Stimulated activated CD4-positive, alpha-beta T cell treated with anti-CD3 and anti-CD28 coated beads, Interleukin-4, amount 100 ng/mL, for 24 hours (primary cell): ENCODE results near the gene EIF4EBP3.

ENCODE experiments used
- DNase-seq: peaks from one replicate; pipeline ENCODE4 v3.0.0-alpha.2; 2020

Gene EIF4EBP3

DNA sequence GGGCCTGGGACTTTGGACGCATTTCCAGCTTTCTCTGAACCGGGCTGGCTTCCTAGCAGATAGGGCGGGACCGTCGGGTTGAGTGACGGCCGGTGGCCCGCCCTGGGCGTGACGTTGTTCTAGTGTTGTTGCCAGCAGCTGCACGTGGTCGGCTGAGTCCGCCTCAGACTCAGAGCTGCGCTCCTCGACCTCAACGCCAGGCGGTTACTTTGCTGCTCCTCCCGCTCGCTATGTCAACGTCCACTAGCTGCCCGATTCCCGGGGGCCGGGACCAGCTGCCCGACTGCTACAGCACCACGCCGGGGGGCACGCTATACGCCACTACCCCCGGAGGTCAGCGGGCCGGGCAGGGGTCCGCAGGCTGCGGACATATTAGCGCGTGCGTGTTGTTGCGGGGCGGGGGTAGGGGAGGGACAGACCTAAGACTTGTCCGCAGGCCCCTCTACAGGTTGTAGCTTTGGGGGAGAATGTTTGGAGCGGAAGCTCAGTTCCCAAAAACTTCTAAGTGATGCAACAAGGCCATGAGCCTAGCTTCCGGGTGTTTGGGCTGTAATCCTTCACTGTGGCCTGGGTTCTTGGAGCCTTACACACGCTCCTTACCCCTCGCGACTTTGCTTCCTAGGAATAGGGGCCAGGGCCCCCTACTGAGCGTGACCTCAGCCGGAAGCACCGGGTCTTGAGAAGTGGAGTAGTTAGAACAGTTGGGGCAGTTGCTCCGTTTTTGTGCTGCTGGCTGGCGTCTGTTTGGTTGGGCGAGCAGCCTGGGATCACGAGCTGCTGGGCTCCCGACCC is at the start of gene EIF4EBP3:
Gene EIF4EBP3, plus strand, starts transcription at position 155 of the 792 bp plus-strand sequence. Its CDS starts 76 bp downstream, at position 231.
- peak; percentile 88 for DNase-seq

DNA sequence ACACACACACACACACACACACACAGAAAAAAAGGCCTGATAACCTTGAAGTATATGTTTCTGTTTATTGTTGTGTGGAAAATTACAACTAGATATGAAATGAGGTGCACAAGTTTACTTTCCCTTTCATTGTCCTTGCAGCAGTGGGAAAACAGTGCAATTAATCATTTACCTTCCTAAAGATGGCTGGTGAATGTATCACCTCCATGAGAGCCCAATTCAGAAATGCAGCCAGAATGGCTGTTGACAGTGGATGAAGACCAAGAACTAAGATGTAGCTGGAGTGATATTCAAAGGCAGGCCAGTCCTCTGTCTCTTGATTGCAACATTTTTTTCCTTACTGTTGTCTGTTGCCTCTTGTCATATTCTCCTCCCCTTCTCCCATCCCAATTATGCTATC is 49.6 kb upstream of the EIF4EBP3 start:
- no peak for DNase-seq

DNA sequence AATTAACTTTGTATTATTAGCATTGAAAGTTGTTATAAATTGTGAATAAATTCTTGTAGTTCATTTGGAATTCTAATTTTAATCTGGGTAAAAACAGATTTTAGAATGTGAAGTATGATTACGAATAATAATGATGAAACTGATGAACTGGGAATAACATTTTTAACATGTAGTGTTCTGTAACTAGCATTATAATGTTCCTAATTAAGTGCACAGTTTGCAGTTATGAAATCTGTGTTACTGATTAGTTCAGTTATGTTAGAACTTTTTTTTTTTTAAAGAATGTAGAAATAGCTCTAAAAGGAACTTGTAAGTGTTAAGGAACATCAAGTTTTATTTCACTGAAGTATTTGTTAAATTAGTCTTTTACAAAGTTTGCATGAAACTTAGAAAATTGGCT is 48.9 kb upstream of the EIF4EBP3 start:
- no peak for DNase-seq

DNA sequence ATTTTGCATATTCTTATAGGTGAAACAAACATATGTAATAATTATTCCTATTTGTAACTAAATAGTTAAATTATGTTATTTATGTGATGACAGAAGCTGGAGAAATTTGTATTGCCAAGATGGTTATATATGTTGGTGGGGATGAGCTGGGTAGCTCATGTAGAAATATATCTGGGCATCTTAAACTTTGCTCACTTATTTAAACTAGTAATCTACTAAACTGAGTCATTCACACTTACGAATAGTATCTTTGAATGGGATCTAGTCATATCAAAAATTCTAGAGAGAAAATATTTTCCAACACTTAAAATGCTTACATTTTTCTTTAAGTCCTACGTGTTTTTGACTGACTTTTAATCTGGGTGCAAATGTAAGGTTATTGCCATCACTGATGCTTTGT is 44.6 kb upstream of the EIF4EBP3 start:
- DNase-seq, result no peak

DNA sequence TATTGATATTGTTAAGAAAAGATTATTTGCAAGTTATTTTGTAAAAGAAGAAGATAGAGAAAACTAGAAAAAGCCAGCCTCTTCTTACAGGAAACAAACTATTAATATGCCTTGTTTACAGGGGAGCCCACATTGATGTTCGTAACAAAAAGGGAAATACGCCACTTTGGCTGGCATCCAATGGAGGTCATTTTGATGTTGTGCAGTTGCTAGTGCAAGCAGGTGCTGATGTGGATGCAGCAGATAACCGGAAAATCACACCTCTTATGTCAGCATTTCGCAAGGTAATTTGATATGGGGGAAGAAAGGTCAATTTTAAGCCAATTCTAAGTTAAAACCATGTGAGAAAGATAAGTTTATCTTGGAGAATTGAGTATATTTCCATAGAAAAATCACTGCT is 37.6 kb upstream of the EIF4EBP3 start:
- no peak for DNase-seq

DNA sequence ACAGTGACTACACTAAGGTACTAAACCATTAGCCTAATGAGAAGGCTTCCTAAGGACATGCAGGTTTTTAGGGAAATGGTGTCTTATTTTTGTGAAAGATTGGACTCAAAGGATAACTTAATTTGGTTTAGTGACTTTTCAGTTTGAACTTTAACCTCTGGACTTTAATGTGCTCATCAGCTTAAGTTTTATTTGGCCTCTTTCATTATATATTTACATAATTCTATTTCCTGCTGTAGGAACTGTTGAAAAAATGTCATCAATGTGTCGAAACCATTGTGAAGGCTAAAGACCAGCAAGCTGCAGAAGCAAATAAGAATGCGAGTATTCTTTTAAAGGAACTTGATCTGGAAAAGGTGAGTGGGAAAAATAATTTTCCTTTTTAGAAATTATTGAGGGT is 34.3 kb upstream of the EIF4EBP3 start:
- DNase-seq, result no peak

DNA sequence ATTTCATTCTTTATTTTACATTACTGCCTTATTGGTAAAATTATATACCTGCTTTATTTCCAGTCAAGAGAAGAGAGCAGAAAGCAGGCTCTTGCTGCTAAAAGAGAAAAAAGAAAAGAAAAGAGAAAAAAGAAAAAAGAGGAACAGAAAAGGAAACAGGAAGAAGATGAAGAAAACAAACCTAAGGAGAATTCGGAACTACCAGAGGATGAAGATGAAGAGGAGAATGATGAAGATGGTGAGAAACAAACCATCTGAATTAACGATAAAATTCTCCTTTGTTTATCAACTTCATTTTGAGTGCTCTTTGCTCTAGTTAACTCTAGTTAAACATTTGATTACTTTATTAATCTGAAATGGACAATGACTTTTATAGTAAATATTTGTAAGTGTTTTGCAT is 23.5 kb upstream of the EIF4EBP3 start:
- no peak for DNase-seq

DNA sequence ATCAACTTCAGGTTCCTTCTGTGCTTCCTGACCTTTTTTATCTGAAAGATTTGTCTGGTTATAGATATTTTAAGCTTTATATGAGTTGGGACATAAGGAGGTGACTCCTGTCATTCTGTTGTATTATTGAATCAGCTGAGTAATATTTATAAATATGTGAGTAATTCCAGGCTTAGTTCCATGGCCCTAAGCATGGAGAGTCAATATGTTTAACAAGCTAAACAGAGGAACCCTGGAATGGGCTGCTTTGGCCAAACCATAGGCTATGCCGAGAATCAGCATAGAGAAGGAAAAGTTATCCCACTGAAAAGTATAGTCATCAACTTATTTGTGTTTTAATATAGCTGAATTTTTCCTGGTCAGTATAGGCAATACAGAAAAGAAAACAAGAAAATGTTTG is 7.2 kb upstream of the EIF4EBP3 start:
- no peak for DNase-seq

DNA sequence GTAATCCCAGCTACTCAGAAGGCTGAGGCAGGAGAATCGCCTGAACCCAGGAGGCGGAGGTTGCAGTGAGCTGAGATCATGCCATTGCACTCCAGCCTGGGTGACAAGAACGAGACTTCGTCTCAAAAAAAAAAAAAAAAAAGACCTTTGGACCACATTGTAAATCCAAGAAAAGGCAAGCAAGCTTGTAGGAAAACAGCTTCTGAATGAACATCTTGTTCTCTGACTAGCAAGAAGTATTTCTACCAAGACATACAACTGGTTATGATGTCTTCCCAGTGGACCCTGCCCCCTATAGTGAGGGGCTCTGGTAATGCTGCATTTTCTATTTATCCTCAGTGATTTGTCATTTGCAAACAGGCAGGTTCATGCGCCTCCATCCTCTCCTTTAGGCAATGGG is 4.5 kb upstream of the EIF4EBP3 start:
- no peak for DNase-seq

DNA sequence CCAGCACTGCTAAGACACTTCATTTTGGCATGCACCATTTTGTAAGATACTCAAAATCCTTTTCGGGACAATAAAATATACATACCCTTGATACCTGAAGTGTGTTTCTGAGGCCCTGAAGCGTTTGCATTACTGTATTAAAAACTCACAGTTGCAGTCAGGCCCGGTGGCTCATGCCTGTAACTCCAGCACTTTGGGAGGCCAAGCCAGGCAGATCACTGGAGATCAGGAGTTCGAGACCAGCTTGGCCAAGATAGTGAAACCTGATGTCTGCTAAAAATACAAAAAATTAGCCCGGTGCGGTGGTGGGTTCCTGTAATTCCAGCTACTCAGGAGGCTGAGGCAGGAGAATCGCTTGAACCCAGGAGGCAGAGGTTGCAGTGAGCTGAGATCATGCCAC is 2.5 kb upstream of the EIF4EBP3 start:
- no peak for DNase-seq

DNA sequence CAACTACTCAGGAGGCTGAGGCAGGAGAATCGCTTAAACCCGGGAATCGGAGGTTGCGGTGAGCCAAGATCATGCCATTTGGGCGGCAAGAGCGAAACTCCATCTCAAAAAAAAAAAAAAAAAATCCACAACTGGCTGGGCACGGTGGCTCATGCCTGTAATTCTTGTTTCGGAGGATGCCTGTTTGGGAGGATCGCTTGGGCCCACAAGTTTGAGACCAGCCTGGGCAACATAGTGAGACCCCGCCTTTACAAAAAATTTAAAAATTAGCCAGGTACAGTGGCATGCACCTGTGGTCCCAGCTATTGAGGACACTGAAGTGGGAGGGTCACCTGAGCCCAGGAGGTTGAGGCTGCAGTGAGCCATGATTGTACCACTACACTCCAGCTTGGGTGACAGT is 1.9 kb upstream of the EIF4EBP3 start:
- no peak for DNase-seq

DNA sequence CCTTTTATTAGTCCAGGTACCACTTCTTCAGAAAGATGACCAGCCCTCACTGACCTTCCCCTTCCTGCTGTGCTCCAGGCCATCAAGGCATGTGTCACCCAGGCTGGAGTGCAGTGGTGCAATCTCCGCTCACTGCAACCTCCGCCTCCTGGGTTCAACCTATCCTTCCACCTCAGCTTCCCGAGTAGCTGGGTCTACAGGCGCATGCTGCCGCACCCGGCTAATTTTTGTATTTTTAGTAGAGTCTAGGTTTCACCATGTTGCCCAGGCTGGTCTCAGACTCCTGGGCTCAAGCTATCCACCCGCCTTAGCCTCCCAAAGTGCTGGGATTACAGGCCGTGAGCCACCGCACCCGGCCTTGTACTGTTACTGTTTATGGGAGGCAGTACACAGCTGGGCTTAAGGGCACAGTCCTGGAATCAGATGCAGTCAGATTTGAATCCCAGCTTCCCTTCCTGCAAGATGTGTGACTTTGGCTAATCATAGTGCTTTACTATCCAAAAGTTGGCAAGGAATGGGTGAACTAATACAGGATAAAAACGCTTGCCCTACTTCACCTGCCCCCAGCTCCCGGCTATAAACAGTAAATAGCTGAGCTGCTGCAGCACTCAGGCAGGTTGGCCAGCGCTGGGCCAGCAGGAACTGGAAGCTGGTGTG is 483 bp upstream of the EIF4EBP3 start:
- DNase-seq, result no peak

DNA sequence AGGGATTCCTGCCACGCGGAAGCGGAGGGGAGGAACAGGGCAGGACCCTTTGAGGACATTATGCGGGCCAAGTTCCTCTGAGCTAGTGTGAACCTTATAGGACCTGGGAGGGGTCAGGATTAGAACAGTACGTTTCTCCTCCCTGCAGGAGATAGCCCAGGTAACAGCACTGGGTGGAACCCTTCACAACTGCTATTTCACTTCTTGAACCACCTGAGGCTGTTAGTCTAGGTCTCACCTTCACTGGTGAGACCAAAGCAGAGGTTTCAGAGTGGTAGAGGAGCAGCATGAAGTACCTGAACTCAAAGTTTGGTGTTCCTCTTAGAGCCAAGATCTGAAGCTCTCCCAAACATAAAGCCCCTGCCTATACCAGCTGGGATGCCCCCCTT is 832 bp downstream of the EIF4EBP3 start:
- DNase-seq, result no peak

DNA sequence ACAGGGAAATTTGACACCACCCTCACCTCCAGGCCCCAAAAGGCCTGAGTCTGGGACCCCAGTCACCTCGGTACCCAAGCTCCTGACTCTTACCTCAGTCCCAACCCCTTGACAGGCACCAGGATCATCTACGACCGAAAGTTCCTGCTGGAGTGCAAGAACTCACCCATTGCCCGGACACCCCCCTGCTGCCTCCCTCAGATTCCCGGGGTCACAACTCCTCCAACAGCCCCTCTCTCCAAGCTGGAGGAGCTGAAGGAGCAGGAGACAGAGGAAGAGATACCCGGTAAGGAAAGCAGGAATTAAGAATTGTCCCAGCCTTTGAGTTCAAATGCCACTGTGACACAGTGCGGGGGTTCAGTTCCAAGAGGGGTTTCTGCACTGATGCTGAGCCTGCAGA is 1.3 kb downstream of the EIF4EBP3 start:
- DNase-seq, result no peak

DNA sequence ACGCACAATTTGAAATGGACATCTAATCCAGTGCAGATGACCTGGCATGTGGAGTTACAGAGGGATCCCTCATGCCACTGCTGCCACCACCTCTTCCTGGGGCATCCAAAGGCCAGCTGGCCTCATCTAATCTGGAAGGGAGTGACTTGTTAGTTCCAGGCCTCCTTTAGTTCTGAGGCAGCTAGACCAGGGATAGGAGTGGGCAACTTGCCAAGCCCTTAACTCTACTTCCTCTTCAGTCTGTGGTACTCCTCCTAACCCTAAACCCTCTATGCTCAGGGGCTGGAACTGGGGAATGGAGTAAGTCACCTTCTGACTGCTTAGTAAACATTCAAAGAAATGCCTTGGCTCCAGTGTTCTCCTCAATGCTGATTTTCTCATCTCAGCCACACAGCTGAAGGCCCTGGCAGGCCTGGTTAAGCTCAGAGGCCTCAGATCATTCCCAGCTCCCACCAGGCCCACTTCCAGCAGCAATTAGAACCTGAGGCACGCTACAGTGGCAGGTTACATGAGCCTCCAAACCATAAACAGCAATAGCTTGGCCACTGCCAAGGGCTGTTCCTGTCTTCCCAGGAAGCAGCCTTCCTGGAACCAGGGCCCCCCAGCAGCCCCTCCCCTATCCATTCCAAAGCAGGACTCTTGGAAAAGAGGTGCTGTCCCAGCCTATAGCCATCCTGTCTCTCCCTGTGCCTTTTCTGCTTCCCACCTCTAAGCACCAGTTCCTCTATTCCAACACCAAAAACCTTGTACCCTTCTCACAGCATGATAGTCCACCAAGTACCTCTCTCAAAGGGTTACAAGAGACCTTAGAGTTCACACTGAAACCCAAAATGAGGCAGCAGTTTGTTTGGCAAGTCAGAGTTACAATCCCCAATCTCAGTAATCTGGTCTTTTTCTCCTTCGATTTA is 2.0 kb downstream of the EIF4EBP3 start:
- DNase-seq, result no peak

DNA sequence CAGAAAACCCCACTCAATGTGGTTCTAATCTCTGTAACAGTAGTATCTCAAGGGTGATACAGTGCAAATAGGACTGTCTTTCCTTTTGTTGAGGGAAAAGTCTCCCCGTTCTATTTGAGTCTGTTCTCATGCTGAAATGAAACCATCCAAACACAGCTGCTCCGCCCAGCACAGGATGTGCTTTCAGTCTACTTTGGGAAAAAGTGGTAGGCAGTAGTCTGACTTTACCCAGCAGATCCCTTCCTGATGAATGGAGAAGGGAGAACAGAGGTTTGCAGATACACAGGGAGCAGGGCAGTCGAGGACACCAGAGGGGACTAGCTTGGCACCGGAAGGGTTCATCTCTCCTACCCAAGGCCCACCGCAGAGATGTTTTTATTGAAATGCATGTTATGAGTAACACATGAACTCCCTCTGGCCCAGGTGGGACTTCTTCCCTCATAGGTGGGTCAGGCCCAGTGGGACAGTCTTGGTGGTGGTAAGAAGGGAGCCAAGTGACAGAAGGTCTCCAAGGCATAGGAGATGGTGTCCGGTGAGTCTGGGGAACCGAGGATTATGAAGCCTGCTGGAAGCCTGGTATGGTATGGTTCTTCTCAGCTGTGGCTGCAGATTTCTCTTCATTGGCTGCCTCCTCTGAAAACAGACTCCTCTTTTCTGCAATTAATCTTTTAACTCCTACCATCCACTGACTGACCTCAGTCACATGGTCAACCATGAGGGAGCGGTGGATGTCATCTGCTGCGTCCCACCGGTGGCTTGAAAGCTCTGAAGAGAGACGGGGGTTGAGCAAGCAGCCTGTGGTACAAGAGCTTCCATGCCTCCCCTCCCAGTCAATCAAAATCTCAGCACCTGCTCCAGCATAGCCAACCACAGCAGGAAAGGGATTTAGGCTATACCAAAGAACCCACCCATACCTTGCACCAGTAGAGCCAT is 3.0 kb downstream of the EIF4EBP3 start:
- DNase-seq, result no peak

DNA sequence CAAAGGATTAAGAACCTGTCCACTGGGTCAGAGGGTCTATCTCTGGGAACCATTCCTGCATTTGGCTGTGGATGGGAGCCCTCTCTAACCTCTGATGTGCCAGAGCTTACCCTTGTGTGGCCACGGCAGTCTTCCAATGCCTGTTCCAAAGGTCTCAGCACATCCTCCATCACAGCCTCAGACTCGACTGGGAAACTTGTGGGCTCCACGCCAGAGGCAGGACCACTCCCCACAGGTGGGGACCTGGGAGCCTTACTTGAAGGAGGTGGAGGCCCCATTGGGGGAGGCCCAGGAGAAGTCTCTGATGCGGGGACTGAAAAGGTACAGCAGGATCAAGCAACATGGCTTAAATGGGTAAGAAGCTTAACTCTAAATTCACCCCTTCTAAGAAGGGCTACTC is 4.4 kb downstream of the EIF4EBP3 start:
- no peak for DNase-seq

DNA sequence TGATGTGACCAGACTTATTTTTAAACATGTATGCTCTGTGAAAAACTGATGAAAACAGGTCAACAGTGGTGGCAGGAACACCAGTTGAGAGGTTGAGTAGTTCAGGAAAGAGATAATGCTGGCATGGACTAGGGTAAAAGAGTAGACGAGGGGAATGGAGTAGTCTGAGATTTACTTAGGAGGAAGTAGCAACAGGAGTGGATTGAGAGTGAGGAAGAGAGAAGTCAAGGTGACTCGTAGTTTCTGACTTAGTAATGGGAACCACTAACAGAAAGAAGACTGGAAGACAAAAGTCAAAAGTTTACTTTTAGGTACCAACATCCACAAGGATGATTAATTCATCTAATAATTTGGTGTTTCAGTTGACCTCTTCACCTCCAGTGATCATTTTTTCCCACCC is 6.2 kb downstream of the EIF4EBP3 start:
- no peak for DNase-seq

DNA sequence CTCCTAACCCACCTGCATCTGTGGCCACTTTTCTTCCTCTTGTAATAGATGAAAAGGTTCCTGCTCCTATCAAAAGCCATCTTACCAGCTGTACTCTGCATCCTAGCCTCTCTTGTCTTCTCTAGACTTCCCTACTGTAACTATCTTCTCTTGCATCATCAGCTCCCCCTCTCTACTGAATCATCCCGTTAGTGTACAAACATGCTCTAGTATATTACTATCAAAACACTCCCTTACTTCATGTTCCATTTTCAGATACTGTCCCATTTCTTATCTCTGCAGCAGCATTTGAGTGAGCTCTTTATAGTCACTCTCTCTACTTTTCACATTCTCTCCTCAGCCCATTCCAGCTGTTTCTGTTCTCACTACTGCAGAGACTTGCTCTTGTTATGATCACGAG is 7.0 kb downstream of the EIF4EBP3 start:
- DNase-seq, result no peak

DNA sequence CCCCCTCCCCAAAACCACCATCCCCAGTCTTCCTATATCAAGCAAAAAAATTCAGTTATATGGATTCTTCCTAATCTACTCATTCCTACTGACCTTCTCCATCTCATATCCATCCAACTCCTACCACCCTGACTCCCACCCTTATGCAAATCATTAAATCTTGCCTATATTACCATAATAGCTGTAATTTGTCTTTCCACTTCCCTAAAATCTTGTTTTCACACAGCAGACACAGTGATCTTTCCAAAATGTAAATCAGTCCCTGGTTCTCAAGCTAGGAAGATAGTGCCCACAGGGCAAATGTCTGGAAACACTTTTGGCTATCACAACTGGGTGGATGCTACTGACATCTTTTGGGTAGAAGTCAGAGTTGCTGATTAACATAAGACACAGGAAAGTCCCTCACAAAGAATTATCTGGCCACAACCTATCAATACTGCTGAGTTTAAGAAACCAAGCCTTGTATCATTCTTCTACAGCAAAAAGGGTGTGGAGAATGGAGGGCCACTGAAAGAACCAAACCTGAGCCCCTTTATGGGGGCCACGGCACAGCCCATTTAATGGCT is 8.4 kb downstream of the EIF4EBP3 start:
- DNase-seq, result no peak

DNA sequence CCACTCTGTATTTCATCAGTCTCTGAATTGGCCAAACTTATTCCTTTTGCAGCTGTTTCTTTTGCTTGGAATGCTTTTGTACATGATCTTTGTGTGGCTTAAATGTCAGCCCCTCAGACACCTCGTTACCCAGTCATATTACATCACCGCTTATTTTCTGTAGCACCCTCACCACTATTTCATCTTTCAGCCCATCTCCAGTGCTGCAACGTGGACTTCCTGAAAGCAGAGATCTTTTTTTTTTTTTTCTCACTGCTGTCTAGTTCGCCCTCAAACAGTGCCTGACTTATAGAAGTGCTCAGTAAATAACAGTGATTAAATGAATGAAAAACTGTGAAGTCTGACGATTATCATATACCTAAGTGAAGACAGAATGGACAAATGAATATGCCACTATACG is 9.0 kb downstream of the EIF4EBP3 start:
- no peak for DNase-seq

DNA sequence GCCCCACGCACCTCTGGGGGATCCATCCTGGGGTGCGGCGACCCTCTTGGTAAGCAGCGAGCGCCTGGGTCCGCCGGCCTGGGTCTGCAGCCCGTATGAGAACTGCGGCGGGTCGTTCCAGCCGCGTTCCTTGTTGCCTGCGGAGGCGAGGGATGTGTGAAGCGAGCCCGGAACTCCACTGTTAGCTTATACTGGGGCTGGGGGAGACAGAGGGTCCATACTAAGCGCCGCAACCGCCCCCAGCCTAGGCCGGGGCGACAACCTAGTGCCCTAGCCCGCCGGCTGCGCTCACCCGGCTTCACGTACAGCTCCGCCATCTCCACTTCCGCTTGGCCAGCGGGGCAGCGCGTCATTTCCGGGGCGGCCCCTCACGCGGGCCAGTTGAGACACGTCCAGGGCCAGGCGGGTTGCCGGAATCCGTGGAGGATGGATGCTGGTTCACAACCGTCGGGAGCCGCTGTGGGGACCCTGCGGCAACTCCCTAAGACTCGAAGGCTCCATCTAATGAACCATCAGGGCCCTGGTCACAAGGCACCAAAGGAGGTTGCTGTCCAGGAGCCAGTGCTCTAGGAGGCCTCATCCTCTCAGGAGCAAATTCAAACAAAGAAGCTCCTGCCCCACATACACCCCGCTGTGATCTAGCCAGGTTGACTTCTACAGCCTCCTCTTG is 9.8 kb downstream of the EIF4EBP3 start, which contains the start of gene SRA1:
Gene SRA1, minus strand, starts transcription at position 338 of the 670 bp plus-strand sequence. Its CDS starts 21 bp downstream, at position 317.
- peak; percentile 88 for DNase-seq
